Gastrocnemius medialis (tissue), 4 donors: ENCODE measurements around the gene HYDIN. TPM values are rescaled to one million over a fixed set of nuclear protein-coding genes. Genes with fewer than 3 reads are reported as not detected.
"Not testable (repeated sequence)": the region's sequence is repeated elsewhere in the genome, so short reads cannot be mapped to it uniquely, and the experiment has no call there.

ENCODE experiments used
- ATAC-seq, 2 donors: fragments of 150-250 bp; one replicate each; pipeline ENCODE4 v1.9.1; 2016
- DNase-seq, 2 donors: peaks; one replicate each; pipeline ENCODE4 v3.0.0-alpha.2; 2019
- H3K27ac ChIP-seq, 4 donors: fragments of 200-600 bp; sonication (generic); 1 replicate in 1 of 4; 2 replicates in 3 of 4; pipeline ENCODE4 v1.5.1; 2016 to 2018; ENCODE audit warnings: mild to moderate bottlenecking in 2 of 4, moderate library complexity in 1 of 4
- H3K27me3 ChIP-seq, 3 donors: fragments of 200-600 bp; sonication (generic) in 2 of 3; 1 replicate in 1 of 3; 2 replicates in 2 of 3; pipeline versions ENCODE4 v1.5.1 to v1.6.0; 2016 to 2019; ENCODE audit warnings: mild to moderate bottlenecking in 1 of 3, moderate library complexity in 1 of 3
- H3K36me3 ChIP-seq, 2 donors: fragments of 200-600 bp; sonication (generic) in 1 of 2; one replicate each; pipeline ENCODE4 v1.5.1; 2017 to 2018
- H3K4me1 ChIP-seq, 2 donors: fragments of 200-600 bp; sonication (generic) in 1 of 2; one replicate each; pipeline ENCODE4 v1.5.1; 2016 to 2017; ENCODE audit warnings: mild to moderate bottlenecking in 2 of 2
- H3K4me3 ChIP-seq, 4 donors: fragments of 200-600 bp; sonication (generic) in 3 of 4; 1 replicate in 1 of 4; 2 replicates in 3 of 4; pipeline ENCODE4 v1.5.1; 2016 to 2019; ENCODE audit warnings: mild to moderate bottlenecking in 2 of 4
- H3K9me3 ChIP-seq, 3 donors: fragments of 200-600 bp; sonication (generic) in 2 of 3; 1 replicate in 1 of 3; 2 replicates in 2 of 3; pipeline ENCODE4 v1.5.1; 2016 to 2019
- in situ Hi-C, 4 donors: fragments of 200-750 bp; cut with MboI; loops; one replicate each; pipeline versions ENCODE4 v1.15.0 to v1.8.0; 2017; ENCODE audit warnings: low sequenced_read_pairs in 4 of 4
- intact Hi-C: fragments of 100-400 bp; cut with DNase I; formaldehyde crosslinking; loops from one replicate; pipeline ENCODE4 v1.15.1; 2023; ENCODE audit warnings: low total_unique reads
- total RNA-seq, 4 donors: library from RNA; depleted of rRNA; stranded (reverse); fragments of >200 nt; gene quantifications; one replicate each; pipeline versions ENCODE4 v1.1.0 to v1.2.3, GENCODE V29; 2016

Gene HYDIN
- total RNA-seq, 4 donors from 2014 or later: 0.12 TPM; not detected in 3

DNA sequence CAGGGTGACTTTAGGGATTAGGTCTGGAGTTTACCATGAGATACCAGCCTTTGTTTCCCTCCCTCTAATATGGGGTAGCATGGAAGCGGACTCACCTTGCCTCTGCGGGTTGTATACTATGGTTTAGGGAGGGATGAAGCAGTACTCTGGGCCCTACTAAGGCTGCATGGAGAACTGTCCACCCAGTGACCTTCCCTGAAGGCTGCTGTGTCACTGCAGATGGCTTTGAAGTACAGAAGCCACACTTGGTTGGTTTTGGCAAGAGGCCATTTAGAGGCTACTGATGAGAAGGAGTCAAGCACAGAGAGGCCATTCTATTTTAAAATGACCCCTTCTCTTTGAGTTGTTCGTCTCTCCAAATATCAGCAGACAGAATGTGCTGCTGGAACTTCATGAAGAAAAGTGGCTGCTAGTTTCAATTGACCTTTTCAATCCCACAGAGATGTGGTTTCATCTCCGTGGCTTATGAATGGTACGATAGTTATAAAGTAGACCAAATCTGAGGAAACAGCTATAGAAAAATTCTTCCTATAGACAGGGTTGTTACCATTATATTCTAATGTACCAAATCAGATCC is 208.5 kb downstream of the HYDIN start:
- intact Hi-C loops, DNase-seq, H3K9me3 ChIP-seq, H3K4me1 ChIP-seq, H3K27ac ChIP-seq, in situ Hi-C loops, H3K4me3 ChIP-seq, H3K36me3 ChIP-seq, ATAC-seq, H3K27me3 ChIP-seq: not testable (repeated sequence)

DNA sequence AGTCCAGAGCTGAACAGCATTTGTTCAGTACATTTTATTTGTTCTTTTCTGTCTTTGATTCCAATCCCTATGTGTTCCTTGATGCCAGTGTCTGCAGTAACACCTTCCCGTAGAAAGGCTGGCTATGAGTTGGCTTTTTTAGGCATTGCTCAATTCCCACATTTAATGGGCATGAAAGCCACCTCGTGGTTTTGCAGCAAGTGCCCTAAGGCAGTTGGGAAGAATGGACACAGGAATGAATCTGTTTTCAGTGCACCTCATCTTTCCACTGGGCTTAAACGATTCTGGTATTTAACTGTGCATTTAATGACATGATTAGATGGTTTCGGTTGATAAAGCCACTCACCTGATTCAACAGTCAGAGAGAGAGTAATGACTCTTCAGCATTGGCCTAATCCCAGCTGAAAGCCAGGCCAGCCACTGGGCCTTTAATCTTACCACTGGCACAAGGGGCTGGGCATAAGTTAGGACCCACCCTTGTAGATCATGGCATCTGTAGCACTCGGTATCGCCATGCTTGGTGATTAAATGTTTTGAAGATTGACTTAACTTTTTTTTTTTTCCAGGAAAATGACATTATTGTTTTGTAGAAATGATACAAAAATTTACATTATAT is 211.3 kb downstream of the HYDIN start:
- ATAC-seq, DNase-seq: not testable (repeated sequence)

GRCh38 chr16:71015419-71015818 is 215.1 kb downstream of the HYDIN start:
- H3K27ac ChIP-seq, H3K27me3 ChIP-seq, H3K9me3 ChIP-seq, DNase-seq, in situ Hi-C loops, intact Hi-C loops, H3K4me3 ChIP-seq, H3K36me3 ChIP-seq, ATAC-seq, H3K4me1 ChIP-seq: not testable (repeated sequence)

More for the DNA sequence above, 211.3 kb downstream of the HYDIN start:
- intact Hi-C loops, H3K4me3 ChIP-seq, H3K27ac ChIP-seq, H3K4me1 ChIP-seq, H3K36me3 ChIP-seq, H3K9me3 ChIP-seq, in situ Hi-C loops, H3K27me3 ChIP-seq: not testable (repeated sequence)

- H3K9me3 ChIP-seq, H3K4me1 ChIP-seq, intact Hi-C loops, ATAC-seq, H3K27ac ChIP-seq, H3K27me3 ChIP-seq, in situ Hi-C loops, DNase-seq, H3K36me3 ChIP-seq, H3K4me3 ChIP-seq: not testable (repeated sequence)
Observed at GRCh38 chr16:71009440-71010223, 220.9 kb downstream of the HYDIN start.

DNA sequence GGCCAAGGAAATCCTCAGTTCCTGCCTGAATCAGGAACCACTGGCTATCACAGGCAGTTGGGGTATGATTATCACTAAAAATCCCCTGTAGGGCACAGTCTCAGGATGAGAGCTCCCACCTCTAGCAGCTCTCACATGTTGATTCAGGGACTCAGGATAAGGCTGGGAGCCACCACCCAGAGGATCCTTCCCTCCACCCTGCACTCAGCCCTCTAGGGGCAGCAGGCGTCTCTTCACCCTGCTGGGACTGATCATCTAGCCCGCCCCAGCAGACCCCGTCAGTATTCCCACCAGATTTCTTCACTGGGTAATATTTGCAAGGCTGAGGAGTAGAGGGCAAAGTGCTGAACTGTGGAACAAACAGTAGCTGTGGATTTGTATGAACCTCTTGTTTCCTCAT is 224.0 kb downstream of the HYDIN start:
- H3K36me3 ChIP-seq, intact Hi-C loops, in situ Hi-C loops, DNase-seq, H3K4me1 ChIP-seq, H3K27ac ChIP-seq, H3K9me3 ChIP-seq, H3K27me3 ChIP-seq, H3K4me3 ChIP-seq, ATAC-seq: not testable (repeated sequence)

GRCh38 chr16:70999735-71000134 is 230.8 kb downstream of the HYDIN start:
- H3K4me1 ChIP-seq, H3K9me3 ChIP-seq, H3K4me3 ChIP-seq, ATAC-seq, H3K27me3 ChIP-seq, H3K27ac ChIP-seq, DNase-seq, intact Hi-C loops, in situ Hi-C loops, H3K36me3 ChIP-seq: not testable (repeated sequence)

GRCh38 chr16:70995799-70996198 is 234.7 kb downstream of the HYDIN start:
- H3K4me1 ChIP-seq, H3K9me3 ChIP-seq, H3K36me3 ChIP-seq, H3K27ac ChIP-seq, in situ Hi-C loops, intact Hi-C loops, ATAC-seq, DNase-seq, H3K27me3 ChIP-seq, H3K4me3 ChIP-seq: not testable (repeated sequence)

GRCh38 chr16:70992511-70992910 is 238.0 kb downstream of the HYDIN start:
- intact Hi-C loops, H3K4me1 ChIP-seq, H3K36me3 ChIP-seq, H3K9me3 ChIP-seq, H3K27me3 ChIP-seq, H3K27ac ChIP-seq, in situ Hi-C loops, DNase-seq, H3K4me3 ChIP-seq, ATAC-seq: not testable (repeated sequence)

DNA sequence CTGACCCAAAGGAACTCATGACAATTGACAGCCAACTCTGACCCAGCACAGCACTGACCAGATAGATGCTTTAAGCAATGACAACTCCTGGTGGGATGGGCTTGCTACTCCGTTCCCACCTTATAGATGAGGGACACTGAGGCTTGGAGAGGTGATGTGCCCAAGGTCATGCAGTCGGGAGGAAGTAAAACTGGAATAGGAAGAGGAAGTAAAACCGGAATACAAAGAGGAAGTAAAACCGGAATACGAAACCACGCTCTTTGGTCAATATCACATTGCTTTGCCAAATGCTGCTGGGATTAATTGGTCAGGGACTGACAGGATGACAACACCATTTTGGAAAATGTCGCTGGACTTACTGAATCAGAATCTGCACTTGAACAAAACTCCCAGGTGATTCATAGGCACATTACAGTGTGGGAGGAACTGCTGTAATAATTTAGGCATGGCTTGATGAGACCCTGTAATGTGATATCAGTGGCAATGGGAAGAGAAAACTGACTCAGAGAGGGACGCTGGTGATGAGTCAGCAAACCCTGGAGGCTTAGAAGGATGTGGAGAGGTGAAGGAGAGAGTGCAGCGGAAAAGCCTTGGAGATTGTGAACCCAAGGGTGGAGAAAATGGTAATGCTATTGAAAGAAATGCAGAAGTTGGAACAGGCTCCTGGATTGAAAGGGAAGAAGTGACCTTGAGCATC is 243.4 kb downstream of the HYDIN start:
- intact Hi-C loops, H3K4me3 ChIP-seq, H3K27ac ChIP-seq, DNase-seq, H3K4me1 ChIP-seq, H3K36me3 ChIP-seq, ATAC-seq, H3K9me3 ChIP-seq, in situ Hi-C loops, H3K27me3 ChIP-seq: not testable (repeated sequence)

DNA sequence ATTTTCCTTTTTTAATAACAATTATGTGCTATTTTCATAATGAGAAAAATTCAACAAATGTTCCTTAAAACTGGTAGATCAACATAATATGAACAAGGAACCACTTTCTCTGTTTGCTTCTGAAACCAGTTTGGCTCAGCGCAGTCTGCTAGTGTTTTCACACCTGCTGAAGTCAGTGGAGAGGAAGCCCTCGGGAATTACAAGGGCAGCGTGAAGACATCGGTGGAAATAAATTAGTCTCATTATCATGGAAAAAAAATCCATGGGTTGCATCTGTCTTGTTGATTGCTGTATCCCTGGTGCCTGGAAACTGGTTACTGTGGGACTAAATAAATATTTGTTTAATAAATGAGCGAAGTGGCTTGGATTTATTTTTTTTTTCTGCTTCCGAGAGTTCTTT is 245.8 kb downstream of the HYDIN start:
- H3K27ac ChIP-seq, intact Hi-C loops, H3K36me3 ChIP-seq, H3K9me3 ChIP-seq, DNase-seq, ATAC-seq, in situ Hi-C loops, H3K4me1 ChIP-seq, H3K27me3 ChIP-seq, H3K4me3 ChIP-seq: not testable (repeated sequence)

GRCh38 chr16:70968332-70968731 is 262.2 kb downstream of the HYDIN start:
- in situ Hi-C loops, H3K27ac ChIP-seq, H3K4me3 ChIP-seq, DNase-seq, H3K36me3 ChIP-seq, H3K4me1 ChIP-seq, ATAC-seq, intact Hi-C loops, H3K9me3 ChIP-seq, H3K27me3 ChIP-seq: not testable (repeated sequence)
